Hepatocyte (in vitro differentiated cells): ENCODE data around the gene CARD14. TPM values are rescaled to one million over a fixed set of nuclear protein-coding genes. Genes with fewer than 3 reads are reported as not detected.

Experiments used
- DNase-seq: peaks from one replicate; pipeline ENCODE4 v3.0.0-alpha.2; 2016; ENCODE audit warnings: low spot score
- H2AFZ ChIP-seq: fragments of 200-600 bp; sonication (generic); 2 replicates; pipeline ENCODE4 v1.6.0; 2016; ENCODE audit warnings: antibody characterized with exemption, mild to moderate bottlenecking
- H3K27ac ChIP-seq: fragments of 200-600 bp; sonication (generic); 2 replicates; pipeline ENCODE4 v1.5.1; 2016; ENCODE audit warnings: mild to moderate bottlenecking
- H3K27me3 ChIP-seq: fragments of 200-600 bp; sonication (generic); 2 replicates; pipeline ENCODE4 v1.6.1; 2016
- H3K36me3 ChIP-seq: fragments of 200-600 bp; sonication (generic); replicated peaks from 2 replicates; pipeline ENCODE4 v1.5.1; 2016; ENCODE audit warnings: low read depth; ENCODE audit not compliant: insufficient read depth
- H3K4me1 ChIP-seq: fragments of 200-600 bp; sonication (generic); 2 replicates; pipeline ENCODE4 v1.5.1; 2016; ENCODE audit warnings: mild to moderate bottlenecking, moderate library complexity; ENCODE audit not compliant: insufficient read depth
- H3K4me2 ChIP-seq: fragments of 200-600 bp; sonication (generic); 2 replicates; pipeline ENCODE4 v1.6.0; 2016
- H3K4me3 ChIP-seq: fragments of 200-600 bp; sonication (generic); 2 replicates; pipeline ENCODE4 v1.5.1; 2016; ENCODE audit warnings: mild to moderate bottlenecking
- H3K79me2 ChIP-seq: fragments of 200-600 bp; sonication (generic); 2 replicates; pipeline ENCODE4 v1.6.0; 2017; ENCODE audit warnings: mild to moderate bottlenecking
- H3K9me2 ChIP-seq: fragments of 200-600 bp; sonication (generic); replicated peaks from 2 replicates; pipeline ENCODE4 v1.6.0; 2017; ENCODE audit warnings: mild to moderate bottlenecking; ENCODE audit not compliant: insufficient read depth
- H3K9me3 ChIP-seq: fragments of 200-600 bp; sonication (generic); 2 replicates; pipeline ENCODE4 v1.5.1; 2016; ENCODE audit warnings: low read depth, mild to moderate bottlenecking
- H4K20me1 ChIP-seq: fragments of 200-600 bp; sonication (generic); 2 replicates; pipeline ENCODE4 v1.6.0; 2016; ENCODE audit warnings: mild to moderate bottlenecking; ENCODE audit not compliant: insufficient read depth, poor library complexity, severe bottlenecking
- EZH2 ChIP-seq: fragments of 200-600 bp; sonication (generic); IDR thresholded peaks from 2 replicates; pipeline ENCODE4 v1.6.1; 2016; ENCODE audit warnings: antibody characterized with exemption, mild to moderate bottlenecking, borderline replicate concordance
- EZH2phosphoT487 ChIP-seq: fragments of 200-600 bp; sonication (generic); IDR thresholded peaks from one replicate; pipeline ENCODE4 v1.6.1; 2018; ENCODE audit warnings: antibody characterized with exemption, mild to moderate bottlenecking, low read depth, moderate library complexity; ENCODE audit not compliant: unreplicated experiment, severe bottlenecking
- WGBS: methylation state at CpG from one replicate; pipeline ENCODE4 v1.1.6; 2016; ENCODE audit warnings: low lambda C conversion rate; ENCODE audit errors: missing lambda C conversion rate; 5-methylcytosine and 5-hydroxymethylcytosine counted together
- polyA plus RNA-seq: library from polyadenylated mRNA; unstranded; fragments of >200 nt; fragmentation: Nextera tagmentation; extraction: Ambion mirVana; gene quantifications from 2 replicates; pipeline ENCODE4 v1.2.1, GENCODE V29; 2016
- total RNA-seq: library from RNA; depleted of rRNA; stranded (reverse); fragments of >200 nt; gene quantifications from 2 replicates; pipeline ENCODE4 v1.2.3, GENCODE V29; 2014
- TF ChIP-seq, protein P1 (sequence below): fragments of 200-600 bp; sonication (generic); IDR thresholded peaks from 2 replicates; pipeline ENCODE4 v1.5.1; 2016; ENCODE audit warnings: antibody characterized with exemption, mild to moderate bottlenecking; ENCODE audit not compliant: poor library complexity

CARD14 gene
- total and polyA plus RNA-seq, 2 experiments from 2014 or later, result 0.17 TPM

DNA sequence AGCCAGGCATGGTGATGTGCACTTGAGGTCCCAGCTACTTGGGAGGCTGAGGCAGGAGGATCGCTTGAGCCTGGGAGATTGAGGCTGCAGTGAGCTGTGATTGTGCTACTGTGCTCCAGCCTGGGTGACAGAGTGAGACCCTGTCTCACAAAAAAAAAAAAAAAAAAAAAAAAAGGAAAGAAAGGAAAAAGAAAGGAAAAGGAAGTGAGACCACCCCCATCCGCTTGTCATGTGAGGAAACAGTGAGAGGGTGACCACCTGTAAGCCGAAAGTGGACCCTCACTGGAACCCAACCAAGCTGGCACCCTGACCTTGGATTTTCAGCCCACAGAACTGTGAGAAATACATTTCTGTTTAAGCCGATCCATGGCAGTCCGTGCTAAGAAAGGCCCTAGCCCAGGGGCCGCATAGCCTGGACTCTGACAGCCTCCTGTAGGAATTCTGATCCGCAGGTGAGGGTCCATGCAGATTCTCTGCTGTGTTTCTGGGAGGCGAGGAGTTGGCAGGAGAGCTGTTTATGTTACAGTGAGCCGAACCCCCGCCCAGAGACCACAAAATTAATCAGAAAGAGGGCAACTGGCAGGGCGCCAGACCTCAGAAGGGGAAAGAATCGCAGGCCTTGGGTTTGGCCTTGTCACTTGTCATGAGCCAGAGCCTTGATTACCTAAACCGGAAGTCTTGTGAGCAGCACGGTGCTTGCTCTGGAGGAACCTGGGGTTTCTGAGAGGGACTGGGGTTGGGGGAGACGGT is 49.4 kb downstream of the CARD14 start:
- H3K36me3 ChIP-seq, result no peaks in the 10 kb centered on the region
- TF ChIP-seq EZH2, result no peak
- TF ChIP-seq, protein P1, sequence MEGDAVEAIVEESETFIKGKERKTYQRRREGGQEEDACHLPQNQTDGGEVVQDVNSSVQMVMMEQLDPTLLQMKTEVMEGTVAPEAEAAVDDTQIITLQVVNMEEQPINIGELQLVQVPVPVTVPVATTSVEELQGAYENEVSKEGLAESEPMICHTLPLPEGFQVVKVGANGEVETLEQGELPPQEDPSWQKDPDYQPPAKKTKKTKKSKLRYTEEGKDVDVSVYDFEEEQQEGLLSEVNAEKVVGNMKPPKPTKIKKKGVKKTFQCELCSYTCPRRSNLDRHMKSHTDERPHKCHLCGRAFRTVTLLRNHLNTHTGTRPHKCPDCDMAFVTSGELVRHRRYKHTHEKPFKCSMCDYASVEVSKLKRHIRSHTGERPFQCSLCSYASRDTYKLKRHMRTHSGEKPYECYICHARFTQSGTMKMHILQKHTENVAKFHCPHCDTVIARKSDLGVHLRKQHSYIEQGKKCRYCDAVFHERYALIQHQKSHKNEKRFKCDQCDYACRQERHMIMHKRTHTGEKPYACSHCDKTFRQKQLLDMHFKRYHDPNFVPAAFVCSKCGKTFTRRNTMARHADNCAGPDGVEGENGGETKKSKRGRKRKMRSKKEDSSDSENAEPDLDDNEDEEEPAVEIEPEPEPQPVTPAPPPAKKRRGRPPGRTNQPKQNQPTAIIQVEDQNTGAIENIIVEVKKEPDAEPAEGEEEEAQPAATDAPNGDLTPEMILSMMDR, result no peak
- TF ChIP-seq EZH2phosphoT487, result no peak
- H3K4me1 ChIP-seq, result peaks cover 16% of the 10 kb centered on the region
- peak overlapping the region; percentile 96 for H3K4me2 ChIP-seq
- H3K4me3 ChIP-seq, result peak overlapping the region; percentile 75
- H3K9me2 ChIP-seq, result no peaks in the 10 kb centered on the region
- peaks cover 32% of the 10 kb centered on the region for H3K79me2 ChIP-seq
- 41% methylated on average over 14 of the region's 15 CpGs for WGBS
- DNase-seq, result peak; percentile 75
- peak overlapping the region; percentile 74 for H2AFZ ChIP-seq
- H3K9me3 ChIP-seq, result no peaks in the 10 kb centered on the region
- H3K27me3 ChIP-seq, result no peaks in the 10 kb centered on the region
- H4K20me1 ChIP-seq, result no peaks in the 10 kb centered on the region
- H3K27ac ChIP-seq, result peak overlapping the region; percentile 88

DNA sequence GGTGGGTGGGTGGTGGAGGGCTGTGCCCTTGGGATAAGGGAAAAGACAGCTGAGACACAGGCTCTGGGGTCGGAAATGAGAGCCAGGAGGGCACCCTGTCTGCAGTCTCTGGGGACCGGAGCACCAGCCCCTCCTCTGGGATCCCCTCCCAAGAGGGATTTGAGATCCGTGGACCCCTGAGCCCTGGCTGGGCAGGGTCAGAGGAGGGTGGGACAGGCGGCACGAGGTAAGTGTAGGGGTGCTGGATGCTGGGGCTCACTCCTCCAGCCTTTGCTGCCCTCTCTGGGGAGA is 49.9 kb downstream of the CARD14 start:
- Histone ChIP-seq H3K27ac (peak overlapping the region; percentile 88), H3K4me2 (peak overlapping the region; percentile 96), H3K9me3 (no peaks in the 10 kb centered on the region), H3K4me1 (peaks cover 16% of the 10 kb centered on the region), H3K79me2 (peaks cover 32% of the 10 kb centered on the region), H2AFZ (peak overlapping the region; percentile 74), H3K9me2 (no peaks in the 10 kb centered on the region), H3K36me3 (no peaks in the 10 kb centered on the region), H3K27me3 (no peaks in the 10 kb centered on the region), H4K20me1 (no peaks in the 10 kb centered on the region), H3K4me3 (peak overlapping the region; percentile 75)
- DNase-seq, result no peak
- TF ChIP-seq EZH2phosphoT487 (no peak), EZH2 (no peak)
- TF ChIP-seq, protein P1, result no peak
- 0% methylated on average over 4 of the region's 5 CpGs for WGBS

DNA sequence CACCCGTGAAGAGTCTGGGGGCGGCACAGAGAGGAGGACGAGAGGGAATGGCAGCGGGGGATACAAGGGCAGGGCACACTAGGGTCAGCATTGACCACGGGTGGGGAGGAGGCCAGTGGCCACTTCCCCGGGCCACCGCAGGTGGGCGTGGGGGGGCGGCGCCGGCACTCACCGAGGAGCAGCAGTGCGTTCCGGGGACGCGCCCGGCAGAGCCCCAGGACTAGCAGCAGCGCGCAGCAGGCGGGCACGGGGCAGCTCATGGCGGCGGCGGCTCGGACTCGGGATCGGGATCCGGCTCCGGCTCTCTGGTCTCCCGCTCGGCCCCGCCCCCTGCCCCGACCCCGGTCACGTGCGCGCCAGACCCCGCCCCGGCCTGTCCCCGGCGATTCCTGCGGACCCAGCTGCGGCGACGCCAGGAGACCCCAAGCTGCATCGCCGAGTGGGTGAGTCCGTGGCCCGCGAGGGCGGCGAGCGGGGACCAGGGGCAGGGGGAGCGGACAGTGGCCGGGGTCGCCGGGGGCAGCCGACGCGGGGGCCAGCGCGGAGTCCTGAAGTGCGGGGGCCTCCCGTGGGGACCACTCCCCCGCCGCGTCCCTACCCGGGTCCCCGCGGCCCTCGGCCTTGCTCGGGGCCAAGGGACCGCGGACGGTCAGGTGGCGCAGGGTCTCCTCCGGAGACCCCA is 50.4 kb downstream of the CARD14 start, which contains the start of the genes SGSH and SLC26A11:
TSS of gene SGSH (minus strand) at position 280 of the 682 bp plus-strand sequence. CDS start at position 260, 20 bp downstream.
TSS of gene SLC26A11 (plus strand) at position 374 of the 682 bp plus-strand sequence. CDS start 1,134 bp downstream, outside the sequence.
- TF ChIP-seq, protein P1, result no peak
- TF ChIP-seq EZH2 (no peak), EZH2phosphoT487 (no peak)
- Histone ChIP-seq H3K27ac (peak within 1 kb of the TSS; percentile 88), H2AFZ (peak within 1 kb of the TSS; percentile 74), H3K9me2 (no peaks in the 10 kb centered on the region), H4K20me1 (no peaks in the 10 kb centered on the region), H3K27me3 (no peaks in the 10 kb centered on the region), H3K4me3 (peak within 1 kb of the TSS; percentile 75), H3K9me3 (no peaks in the 10 kb centered on the region), H3K4me1 (peaks cover 16% of the 10 kb centered on the region), H3K4me2 (peak within 1 kb of the TSS; percentile 96), H3K79me2 (peaks cover 32% of the 10 kb centered on the region), H3K36me3 (no peaks in the 10 kb centered on the region)
- peak; percentile 92 for DNase-seq
- 0% methylated on average over 22 of the region's 77 CpGs for WGBS
